HepG2 (cell line): ENCODE measurements around the gene TMPO. TPM values are rescaled to one million over a fixed set of nuclear protein-coding genes. Genes with fewer than 3 reads are reported as not detected.
A peak's percentile ranks its signal among the peaks of the same experiment; 100 is the strongest.

ENCODE experiments used
- ESRRA ChIP-seq: sonication (generic); formaldehyde crosslinking; IDR thresholded peaks from 2 replicates; pipeline ENCODE4 v1.5.1; 2020; ENCODE audit warnings: mild to moderate bottlenecking, low read depth, missing genetic modification reagents
- GATA4 ChIP-seq: sonication (generic); IDR thresholded peaks from 2 replicates; pipeline ENCODE4 v1.6.1; 2016; ENCODE audit warnings: antibody characterized with exemption, low read depth, borderline replicate concordance
- HNF4G ChIP-seq, 2 experiments: sonication (generic) in 1 of 2; formaldehyde crosslinking in 1 of 2; IDR thresholded peaks; 2 replicates each; pipeline versions ENCODE4 v1.4.0 to v1.6.1; 2011 to 2020; ENCODE audit warnings: borderline replicate concordance in 2 of 2, low read depth in 2 of 2, mild to moderate bottlenecking in 2 of 2, low read length in 1 of 2, missing genetic modification reagents in 1 of 2, moderate library complexity in 1 of 2
- HOXA3 ChIP-seq: sonication (generic); formaldehyde crosslinking; IDR thresholded peaks from 2 replicates; pipeline ENCODE4 v1.5.0; 2020; ENCODE audit warnings: missing genetic modification reagents
- MED13 ChIP-seq: sonication (generic); formaldehyde crosslinking; IDR thresholded peaks from 2 replicates; pipeline ENCODE4 v1.5.0; 2020; ENCODE audit warnings: missing genetic modification reagents
- NR2F2 ChIP-seq: IDR thresholded peaks from 2 replicates; pipeline ENCODE4 v1.6.1; 2012; ENCODE audit warnings: low read depth, inconsistent platforms, borderline replicate concordance
- PPARG ChIP-seq: conservative IDR thresholded peaks from 2 replicates; pipeline ENCODE4 v1.6.1; 2016; ENCODE audit warnings: missing biosample characterization, missing genetic modification reagents
- RBAK ChIP-seq: sonication (generic); formaldehyde crosslinking; IDR thresholded peaks from 2 replicates; pipeline ENCODE4 v1.5.1; 2020; ENCODE audit warnings: mild to moderate bottlenecking, missing genetic modification reagents
- RBFOX2 ChIP-seq: fragments of 200-400 bp; formaldehyde crosslinking; IDR thresholded peaks from 2 replicates; pipeline ENCODE4 v1.6.1; 2017; ENCODE audit warnings: low read depth, mild to moderate bottlenecking, low read length
- SNAI1 ChIP-seq: sonication (generic); formaldehyde crosslinking; IDR thresholded peaks from 2 replicates; pipeline ENCODE4 v1.5.0; 2020; ENCODE audit warnings: mild to moderate bottlenecking, missing genetic modification reagents, borderline replicate concordance
- TEAD2 ChIP-seq: sonication (generic); formaldehyde crosslinking; IDR thresholded peaks from 2 replicates; pipeline ENCODE4 v1.9.0; 2021; ENCODE audit warnings: missing genetic modification reagents
- ZBTB3 ChIP-seq: sonication (generic); formaldehyde crosslinking; IDR thresholded peaks from 2 replicates; pipeline ENCODE4 v1.4.0; 2020; ENCODE audit warnings: low read depth, mild to moderate bottlenecking, moderate library complexity, missing genetic modification reagents, borderline replicate concordance
- ZFP41 ChIP-seq: sonication (generic); formaldehyde crosslinking; IDR thresholded peaks from 2 replicates; pipeline ENCODE4 v1.4.0; 2020; ENCODE audit warnings: mild to moderate bottlenecking, missing genetic modification reagents, borderline replicate concordance
- ZMAT3 ChIP-seq: sonication (generic); formaldehyde crosslinking; conservative IDR thresholded peaks from 2 replicates; pipeline ENCODE4 v1.7.0; 2021; ENCODE audit warnings: missing genetic modification reagents
- ZNF329 ChIP-seq: sonication (generic); formaldehyde crosslinking; IDR thresholded peaks from 2 replicates; pipeline ENCODE4 v1.9.0; 2021; ENCODE audit warnings: low read depth, mild to moderate bottlenecking, missing genetic modification reagents
- ZNF556 ChIP-seq: sonication (generic); formaldehyde crosslinking; IDR thresholded peaks from 2 replicates; pipeline ENCODE4 v1.4.0; 2020; ENCODE audit warnings: mild to moderate bottlenecking, missing genetic modification reagents, borderline replicate concordance
- ZNF703 ChIP-seq: sonication (generic); formaldehyde crosslinking; IDR thresholded peaks from 2 replicates; pipeline ENCODE4 v1.5.1; 2020; ENCODE audit warnings: missing genetic modification reagents, mild to moderate bottlenecking, moderate library complexity, borderline replicate concordance
- ZSCAN29 ChIP-seq: sonication (generic); formaldehyde crosslinking; conservative IDR thresholded peaks from 2 replicates; pipeline ENCODE4 v1.4.0; 2020; ENCODE audit warnings: mild to moderate bottlenecking, missing genetic modification reagents
- polyA plus RNA-seq, 8 experiments: library from polyadenylated mRNA; depleted of rRNA in 3 of 8; stranded (reverse) in 7 of 8; unstranded in 1 of 8; fragments of >200 nt; fragmentation: Illumina TruSeq in 4 of 8; extraction: Trizol in 4 of 8; gene quantifications; 2 replicates each; pipeline versions ENCODE4 v1.2.1 to v1.2.3, GENCODE V29; 2011 to 2016; ENCODE audit warnings: low read depth in 4 of 8, missing spikeins in 1 of 8, mixed read lengths in 1 of 8; ENCODE audit not compliant: insufficient read depth in 1 of 8
- total RNA-seq, 5 experiments: library from RNA; depleted of rRNA; stranded (reverse); fragments of >200 nt; fragmentation: Illumina TruSeq; extraction: Trizol; gene quantifications; 2 replicates each; pipeline ENCODE4 v1.2.3, GENCODE V29; 2016; ENCODE audit warnings: low read depth in 1 of 5
- TF ChIP-seq, protein P1 (sequence below): IDR thresholded peaks from 2 replicates; pipeline ENCODE4 v1.6.1; 2016; ENCODE audit warnings: missing compliant biosample characterization, missing genetic modification reagents, borderline replicate concordance
- TF ChIP-seq, protein P2 (sequence below): sonication (generic); formaldehyde crosslinking; conservative IDR thresholded peaks from 2 replicates; pipeline ENCODE4 v1.4.0; 2020; ENCODE audit warnings: mild to moderate bottlenecking, missing genetic modification reagents, moderate library complexity
- TF ChIP-seq, protein P3 (sequence below): sonication (generic); formaldehyde crosslinking; IDR thresholded peaks from 2 replicates; pipeline ENCODE4 v1.4.0; 2020; ENCODE audit warnings: low read depth, mild to moderate bottlenecking, missing genetic modification reagents
- TF ChIP-seq, protein P4 (sequence below): sonication (generic); formaldehyde crosslinking; IDR thresholded peaks from 2 replicates; pipeline ENCODE4 v1.4.0; 2020; ENCODE audit warnings: mild to moderate bottlenecking, missing genetic modification reagents

Gene TMPO
- total and polyA plus RNA-seq, 2 of the 13 experiments (the other 11 are each of a cell fraction or from before 2014, with no cell fraction given) = 24.2 to 167 TPM

DNA sequence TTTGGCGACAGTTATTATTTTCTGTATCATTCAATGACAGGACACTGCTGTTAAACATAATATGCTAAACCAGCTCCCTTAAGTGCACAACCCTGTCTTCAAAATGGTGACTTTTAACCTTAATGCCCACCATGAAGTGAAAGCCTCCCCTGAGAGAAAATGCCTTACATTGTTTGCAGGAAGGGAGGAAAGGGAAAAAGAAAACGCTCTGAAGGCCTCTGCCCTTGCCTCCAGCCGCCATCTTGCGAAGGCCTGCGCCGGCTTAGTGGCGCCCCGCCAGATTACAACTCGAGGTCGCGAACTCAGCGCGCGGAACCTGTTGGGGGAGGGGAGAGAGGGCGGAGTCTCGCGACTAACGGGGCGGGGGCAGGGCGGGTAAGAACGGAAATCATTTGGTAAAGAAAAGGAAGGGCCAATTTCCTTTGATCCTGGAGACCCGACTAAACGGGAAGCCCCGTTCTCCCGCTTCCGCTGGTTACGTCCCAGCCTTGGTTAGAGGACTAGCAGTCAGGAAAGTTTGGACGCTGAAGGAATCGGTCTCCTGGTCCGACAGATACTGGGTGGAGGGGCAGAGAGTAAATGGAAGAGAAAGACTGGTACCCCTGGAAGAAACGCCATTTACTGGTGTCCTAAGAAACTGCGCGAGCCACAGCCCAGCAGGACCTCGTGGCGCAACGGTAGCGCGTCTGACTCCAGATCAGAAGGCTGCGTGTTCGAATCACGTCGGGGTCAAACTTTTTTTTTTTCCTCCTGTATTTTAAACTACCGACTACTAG is 11.6 kb upstream of the TMPO start (continued):
- TF ChIP-seq, protein P1, sequence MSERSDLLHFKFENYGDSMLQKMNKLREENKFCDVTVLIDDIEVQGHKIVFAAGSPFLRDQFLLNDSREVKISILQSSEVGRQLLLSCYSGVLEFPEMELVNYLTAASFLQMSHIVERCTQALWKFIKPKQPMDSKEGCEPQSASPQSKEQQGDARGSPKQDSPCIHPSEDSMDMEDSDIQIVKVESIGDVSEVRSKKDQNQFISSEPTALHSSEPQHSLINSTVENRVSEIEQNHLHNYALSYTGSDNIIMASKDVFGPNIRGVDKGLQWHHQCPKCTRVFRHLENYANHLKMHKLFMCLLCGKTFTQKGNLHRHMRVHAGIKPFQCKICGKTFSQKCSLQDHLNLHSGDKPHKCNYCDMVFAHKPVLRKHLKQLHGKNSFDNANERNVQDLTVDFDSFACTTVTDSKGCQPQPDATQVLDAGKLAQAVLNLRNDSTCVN (CRISPR knock-in tag) = peak; percentile 48; the same call in 1 of the 2 replicates
- TF ChIP-seq ZFP41 (CRISPR knock-in tag) = no peak
- TF ChIP-seq ZNF703 (CRISPR knock-in tag) = 0 out of 2 replicates have a peak, but pooled peaks have one; percentile 11
- peak; percentile 94 for TF ChIP-seq HOXA3 (CRISPR knock-in tag)
- TF ChIP-seq PPARG (CRISPR knock-in tag) = peak; percentile 7; the same call in 1 of the 2 replicates
- 0 out of 2 replicates have a peak, but pooled peaks have one; percentile 11 for TF ChIP-seq SNAI1 (CRISPR knock-in tag)
- TF ChIP-seq, protein P2, sequence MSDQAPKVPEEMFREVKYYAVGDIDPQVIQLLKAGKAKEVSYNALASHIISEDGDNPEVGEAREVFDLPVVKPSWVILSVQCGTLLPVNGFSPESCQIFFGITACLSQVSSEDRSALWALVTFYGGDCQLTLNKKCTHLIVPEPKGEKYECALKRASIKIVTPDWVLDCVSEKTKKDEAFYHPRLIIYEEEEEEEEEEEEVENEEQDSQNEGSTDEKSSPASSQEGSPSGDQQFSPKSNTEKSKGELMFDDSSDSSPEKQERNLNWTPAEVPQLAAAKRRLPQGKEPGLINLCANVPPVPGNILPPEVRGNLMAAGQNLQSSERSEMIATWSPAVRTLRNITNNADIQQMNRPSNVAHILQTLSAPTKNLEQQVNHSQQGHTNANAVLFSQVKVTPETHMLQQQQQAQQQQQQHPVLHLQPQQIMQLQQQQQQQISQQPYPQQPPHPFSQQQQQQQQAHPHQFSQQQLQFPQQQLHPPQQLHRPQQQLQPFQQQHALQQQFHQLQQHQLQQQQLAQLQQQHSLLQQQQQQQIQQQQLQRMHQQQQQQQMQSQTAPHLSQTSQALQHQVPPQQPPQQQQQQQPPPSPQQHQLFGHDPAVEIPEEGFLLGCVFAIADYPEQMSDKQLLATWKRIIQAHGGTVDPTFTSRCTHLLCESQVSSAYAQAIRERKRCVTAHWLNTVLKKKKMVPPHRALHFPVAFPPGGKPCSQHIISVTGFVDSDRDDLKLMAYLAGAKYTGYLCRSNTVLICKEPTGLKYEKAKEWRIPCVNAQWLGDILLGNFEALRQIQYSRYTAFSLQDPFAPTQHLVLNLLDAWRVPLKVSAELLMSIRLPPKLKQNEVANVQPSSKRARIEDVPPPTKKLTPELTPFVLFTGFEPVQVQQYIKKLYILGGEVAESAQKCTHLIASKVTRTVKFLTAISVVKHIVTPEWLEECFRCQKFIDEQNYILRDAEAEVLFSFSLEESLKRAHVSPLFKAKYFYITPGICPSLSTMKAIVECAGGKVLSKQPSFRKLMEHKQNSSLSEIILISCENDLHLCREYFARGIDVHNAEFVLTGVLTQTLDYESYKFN (CRISPR knock-in tag) = peak; percentile 75
- TF ChIP-seq ESRRA = no peak
- TF ChIP-seq MED13 (CRISPR knock-in tag) = no peak
- TF ChIP-seq RBAK (CRISPR knock-in tag) = no peak
- 0 out of 2 replicates have a peak, but pooled peaks have one; percentile 65 for TF ChIP-seq NR2F2
- no peak; the same call in 1 of the 2 replicates for TF ChIP-seq HNF4G (IDR thresholded peaks at IDR 0.05; ENCODE audit: borderline replicate concordance, low read depth, low read length)
- TF ChIP-seq HNF4G (CRISPR knock-in tag; IDR thresholded peaks at IDR 0.05; ENCODE audit: borderline replicate concordance, low read depth) = no peak
- TF ChIP-seq ZBTB3 (CRISPR knock-in tag) = peak; percentile 57; the same call in 1 of the 2 replicates
- no peak for TF ChIP-seq ZMAT3 (CRISPR knock-in tag)
- peak; percentile 82 for TF ChIP-seq ZNF556 (CRISPR knock-in tag)
- TF ChIP-seq TEAD2 (CRISPR knock-in tag) = peak; percentile 18; the same call in 1 of the 2 replicates
- 0 out of 2 replicates have a peak, but pooled peaks have one; percentile 66 for TF ChIP-seq ZNF329 (CRISPR knock-in tag)
- TF ChIP-seq, protein P3, sequence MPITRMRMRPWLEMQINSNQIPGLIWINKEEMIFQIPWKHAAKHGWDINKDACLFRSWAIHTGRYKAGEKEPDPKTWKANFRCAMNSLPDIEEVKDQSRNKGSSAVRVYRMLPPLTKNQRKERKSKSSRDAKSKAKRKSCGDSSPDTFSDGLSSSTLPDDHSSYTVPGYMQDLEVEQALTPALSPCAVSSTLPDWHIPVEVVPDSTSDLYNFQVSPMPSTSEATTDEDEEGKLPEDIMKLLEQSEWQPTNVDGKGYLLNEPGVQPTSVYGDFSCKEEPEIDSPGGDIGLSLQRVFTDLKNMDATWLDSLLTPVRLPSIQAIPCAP (CRISPR knock-in tag) = 0 out of 2 replicates have a peak, but pooled peaks have one; percentile 45
- peak; percentile 67 for TF ChIP-seq RBFOX2
- TF ChIP-seq ZSCAN29 = 0 out of 2 replicates have a peak, but pooled peaks have one; percentile 37
- 0 out of 2 replicates have a peak, but pooled peaks have one; percentile 28 for TF ChIP-seq GATA4
- TF ChIP-seq, protein P4, sequence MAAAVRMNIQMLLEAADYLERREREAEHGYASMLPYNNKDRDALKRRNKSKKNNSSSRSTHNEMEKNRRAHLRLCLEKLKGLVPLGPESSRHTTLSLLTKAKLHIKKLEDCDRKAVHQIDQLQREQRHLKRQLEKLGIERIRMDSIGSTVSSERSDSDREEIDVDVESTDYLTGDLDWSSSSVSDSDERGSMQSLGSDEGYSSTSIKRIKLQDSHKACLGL (CRISPR knock-in tag) = peak; percentile 41; the same call in 1 of the 2 replicates
